Measurements from ENCODE around the gene FAM237B. TPM values are rescaled to one million over a fixed set of nuclear protein-coding genes. Genes with fewer than 3 reads are reported as not detected.
A peak's percentile ranks its signal among the peaks of the same experiment; 100 is the strongest.
"Not testable (repeated sequence)": the region's sequence is repeated elsewhere in the genome, so short reads cannot be mapped to it uniquely, and the experiment has no call there.

The FAM237B gene
- polyA plus RNA-seq (ENCODE audit: insufficient read length), result 1.1 TPM
- long read RNA-seq, donor 1, result 0 reads
- long read RNA-seq, donor 2, result 0 reads
- long read RNA-seq, donor 3, result 0 reads
- long read RNA-seq, donor 4, result 0 reads
- long read RNA-seq, donor 5, result 0 reads
- long read RNA-seq, donor 6, result 0 reads
- long read RNA-seq, donor 7, result 0 reads
- long read RNA-seq, donor 8, result 0 reads

GRCh38 chr7:90320801-90321494 is at the start of gene FAM237B:
TSS of gene FAM237B (minus strand) at chr7:90321304. CDS start at chr7:90319748, 1,556 bp downstream.
- no peak for DNase-seq

- no peak for DNase-seq
These were observed 30.9 kb upstream of the FAM237B start for GRCh38 chr7:90351987-90352386.

GRCh38 chr7:90350032-90350431 is 28.9 kb upstream of the FAM237B start:
- DNase-seq, result not testable (repeated sequence)

GRCh38 chr7:90349305-90349704 is 28.2 kb upstream of the FAM237B start:
- DNase-seq, result no peak

GRCh38 chr7:90347759-90348158 is 26.7 kb upstream of the FAM237B start:
- no peak for DNase-seq

- DNase-seq, result peak; percentile 93
These were observed 25.4 kb upstream of the FAM237B start, which contains the start of gene GTPBP10 for GRCh38 chr7:90346336-90347125. TSS of gene GTPBP10 (plus strand) at chr7:90346716. CDS start at chr7:90346742, 26 bp downstream.

- DNase-seq, result peak; percentile 38
These were observed 24.7 kb upstream of the FAM237B start for GRCh38 chr7:90345595-90346335.

GRCh38 chr7:90345016-90345415 is 23.9 kb upstream of the FAM237B start:
- DNase-seq, result no peak

GRCh38 chr7:90337106-90337505 is 16.0 kb upstream of the FAM237B start:
- DNase-seq, result no peak

GRCh38 chr7:90334926-90335325 is 13.8 kb upstream of the FAM237B start:
- DNase-seq, result not testable (repeated sequence)

GRCh38 chr7:90334193-90334843 is 13.2 kb upstream of the FAM237B start:
- DNase-seq, result no peak

- no peak for DNase-seq
These were observed 5.4 kb upstream of the FAM237B start for GRCh38 chr7:90326500-90326899.

- DNase-seq, result no peak
These were observed 1.7 kb upstream of the FAM237B start for GRCh38 chr7:90322837-90323236.

- no peak for DNase-seq
These were observed 695 bp downstream of the FAM237B start for GRCh38 chr7:90320418-90320800.

GRCh38 chr7:90320014-90320413 is 1.1 kb downstream of the FAM237B start:
- no peak for DNase-seq

- DNase-seq, result no peak
These were observed 7.2 kb downstream of the FAM237B start for GRCh38 chr7:90313907-90314306.

GRCh38 chr7:90312745-90313144 is 8.4 kb downstream of the FAM237B start:
- no peak for DNase-seq

GRCh38 chr7:90311175-90311574 is 9.9 kb downstream of the FAM237B start:
- DNase-seq, result no peak

GRCh38 chr7:90309872-90310271 is 11.2 kb downstream of the FAM237B start:
- no peak for DNase-seq

GRCh38 chr7:90303241-90303640 is 17.9 kb downstream of the FAM237B start:
- no peak for DNase-seq

- DNase-seq, result no peak
These were observed 22.7 kb downstream of the FAM237B start for GRCh38 chr7:90298145-90299038.

All from left kidney (tissue), 8 donors.